NCI-H2171 (cell line): ENCODE data around the gene KCNT1.

Experiments used
- DNase-seq: peaks from one replicate; lab custom pipeline; 2025; lab: John Stamatoyannopoulos, UW

The KCNT1 gene

GRCh38 chr9:135699440-135699839 is 2.5 kb upstream of the KCNT1 start, which contains the start of gene SOHLH1:
TSS of gene SOHLH1 (minus strand) at chr9:135699481. CDS start at chr9:135699467, 14 bp downstream.
- no peak for DNase-seq

GRCh38 chr9:135700525-135700924 is 1.5 kb upstream of the KCNT1 start:
- DNase-seq, result no peak

GRCh38 chr9:135701067-135701958 is 672 bp upstream of the KCNT1 start:
- DNase-seq, result no peak

GRCh38 chr9:135703726-135704125 is 1.7 kb downstream of the KCNT1 start:
- DNase-seq, result no peak

- no peak for DNase-seq
Observed at GRCh38 chr9:135704483-135704882, 2.5 kb downstream of the KCNT1 start.

- DNase-seq, result no peak
Observed at GRCh38 chr9:135705376-135705775, 3.4 kb downstream of the KCNT1 start.

GRCh38 chr9:135706288-135706687 is 4.3 kb downstream of the KCNT1 start:
- no peak for DNase-seq

GRCh38 chr9:135707252-135708138 is 5.5 kb downstream of the KCNT1 start:
- no peak for DNase-seq

- DNase-seq, result no peak
Observed at GRCh38 chr9:135708164-135708563, 6.2 kb downstream of the KCNT1 start.

- no peak for DNase-seq
Observed at GRCh38 chr9:135711391-135711790, 9.4 kb downstream of the KCNT1 start.

- DNase-seq, result no peak
Observed at GRCh38 chr9:135711881-135712280, 9.9 kb downstream of the KCNT1 start.

- DNase-seq, result peak; percentile 31
Observed at GRCh38 chr9:135712613-135713295, 10.8 kb downstream of the KCNT1 start.

GRCh38 chr9:135714242-135715055 is 12.5 kb downstream of the KCNT1 start:
- DNase-seq, result no peak

GRCh38 chr9:135715056-135715595 is 13.1 kb downstream of the KCNT1 start:
- DNase-seq, result no peak

GRCh38 chr9:135716045-135716444 is 14.1 kb downstream of the KCNT1 start:
- no peak for DNase-seq

- no peak for DNase-seq
Observed at GRCh38 chr9:135717410-135717809, 15.4 kb downstream of the KCNT1 start.

- DNase-seq, result peak; percentile 28
Observed at GRCh38 chr9:135718616-135719015, 16.6 kb downstream of the KCNT1 start.

- DNase-seq, result no peak
Observed at GRCh38 chr9:135719472-135719871, 17.5 kb downstream of the KCNT1 start.

GRCh38 chr9:135722365-135722764 is 20.4 kb downstream of the KCNT1 start:
- no peak for DNase-seq

- DNase-seq, result no peak
Observed at GRCh38 chr9:135724186-135724787, 22.3 kb downstream of the KCNT1 start.
